HG02938 (cell line): Measurements from ENCODE around the gene OTOP3.
"Not testable (repeated sequence)": the region's sequence is repeated elsewhere in the genome, so short reads cannot be mapped to it uniquely, and the experiment has no call there.

Experiments
- ATAC-seq: cut with Tn5 transposase; IDR thresholded peaks from one replicate; pipeline ENCODE4 v1.9.1; 2021; ENCODE audit warnings: mild to moderate bottlenecking, moderate library complexity; ENCODE audit not compliant: unreplicated experiment

Gene OTOP3

DNA sequence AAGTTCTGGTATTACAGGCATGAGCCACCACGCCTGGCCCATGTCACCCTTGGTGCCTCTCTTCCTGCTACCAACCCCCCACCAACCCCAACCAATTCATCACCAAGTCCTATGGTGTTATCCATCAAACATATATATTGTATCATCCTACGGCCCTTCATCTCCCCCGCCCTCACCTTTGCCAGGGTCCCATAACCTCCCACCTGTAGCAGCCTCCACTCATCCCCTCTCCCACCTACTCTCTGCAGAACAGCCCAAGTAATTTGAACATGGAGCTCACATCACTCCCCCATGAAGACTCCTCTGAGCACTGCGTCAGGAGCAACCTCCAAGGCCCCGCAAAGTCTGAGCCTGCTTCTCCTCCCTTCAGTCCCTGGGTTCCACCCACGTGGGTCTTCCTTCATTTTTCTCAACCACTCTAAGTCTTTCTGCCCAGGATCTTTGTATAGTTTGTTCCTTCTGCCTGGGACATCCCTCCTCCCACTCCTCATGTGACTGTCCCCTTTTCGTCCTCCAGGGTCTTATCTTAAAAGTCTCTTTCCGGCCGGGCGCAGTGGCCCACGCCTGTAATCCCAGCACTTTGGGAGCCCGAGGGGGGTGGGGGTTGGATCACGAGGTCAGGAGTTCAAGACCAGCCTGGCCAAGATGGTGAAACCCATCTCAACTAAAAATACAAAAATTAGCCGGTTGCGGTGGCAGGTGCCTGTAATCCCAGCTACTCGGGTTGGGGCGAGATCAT is 43.9 kb downstream of the OTOP3 start:
- no peak for ATAC-seq

DNA sequence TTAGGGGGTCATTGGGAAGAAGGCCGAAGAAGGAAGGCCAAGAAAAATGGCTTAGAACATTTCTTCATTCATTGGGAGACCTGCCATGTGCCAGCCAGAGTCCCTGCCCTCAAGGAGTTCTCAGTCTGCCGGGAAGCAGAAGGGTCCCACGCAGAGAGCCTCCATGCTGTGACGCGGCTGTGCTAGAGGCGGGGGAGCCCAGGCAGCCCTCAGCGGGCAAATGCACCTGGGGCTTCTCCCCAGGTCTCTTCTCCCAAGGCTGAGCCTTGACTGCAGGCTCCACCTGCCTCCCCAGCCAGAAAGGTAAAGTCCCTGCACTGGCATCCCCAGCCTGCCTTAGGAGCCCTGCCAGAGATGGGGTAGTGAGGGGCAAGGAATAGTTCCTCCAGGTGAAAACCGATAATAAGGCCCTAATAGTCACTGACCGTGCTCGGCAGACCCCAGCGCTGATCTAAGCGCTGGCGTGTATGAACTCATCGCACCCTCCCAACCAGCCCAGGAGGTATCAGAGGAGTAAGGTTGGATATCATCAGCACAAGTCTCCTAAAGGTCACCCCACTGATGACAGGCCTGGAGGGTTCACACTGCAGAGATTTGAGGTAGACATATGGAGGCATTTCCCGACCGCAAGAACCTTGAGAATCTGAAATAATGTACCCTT is 45.8 kb downstream of the OTOP3 start:
- ATAC-seq = no peak

DNA sequence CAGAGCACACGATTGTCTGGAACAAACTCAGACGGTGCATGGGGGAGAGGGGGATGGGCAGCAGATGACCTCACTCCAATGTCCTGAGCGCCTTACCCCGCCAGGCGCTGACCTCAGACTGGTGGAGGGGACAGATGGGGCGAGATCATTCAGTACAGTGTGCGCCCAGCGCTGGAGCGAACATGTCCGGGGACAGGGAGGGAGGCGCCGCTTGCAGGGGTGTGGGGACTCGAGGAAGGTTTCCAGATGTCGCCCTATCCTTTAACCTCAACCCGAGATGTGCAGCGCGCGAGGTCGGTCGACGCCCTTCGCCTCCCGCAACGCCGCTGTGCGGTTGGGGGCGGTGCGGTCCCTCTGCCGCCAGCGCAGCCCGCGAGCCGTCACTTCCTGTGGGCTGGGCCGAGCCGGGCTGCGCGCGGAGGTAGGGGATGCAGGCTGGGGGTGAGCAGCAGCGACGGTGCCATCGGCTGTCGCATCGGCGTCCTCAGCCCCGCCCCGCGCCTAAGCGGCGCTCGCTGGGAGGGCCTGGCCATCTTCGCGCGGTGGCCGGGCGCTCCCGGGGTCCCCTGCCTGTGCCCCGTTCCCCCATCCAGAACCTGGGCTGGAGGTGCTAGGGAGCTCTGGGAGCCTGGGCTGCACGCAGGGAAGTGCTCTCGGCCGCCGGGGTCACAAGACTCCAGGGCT is 46.4 kb downstream of the OTOP3 start:
- no peak for ATAC-seq

DNA sequence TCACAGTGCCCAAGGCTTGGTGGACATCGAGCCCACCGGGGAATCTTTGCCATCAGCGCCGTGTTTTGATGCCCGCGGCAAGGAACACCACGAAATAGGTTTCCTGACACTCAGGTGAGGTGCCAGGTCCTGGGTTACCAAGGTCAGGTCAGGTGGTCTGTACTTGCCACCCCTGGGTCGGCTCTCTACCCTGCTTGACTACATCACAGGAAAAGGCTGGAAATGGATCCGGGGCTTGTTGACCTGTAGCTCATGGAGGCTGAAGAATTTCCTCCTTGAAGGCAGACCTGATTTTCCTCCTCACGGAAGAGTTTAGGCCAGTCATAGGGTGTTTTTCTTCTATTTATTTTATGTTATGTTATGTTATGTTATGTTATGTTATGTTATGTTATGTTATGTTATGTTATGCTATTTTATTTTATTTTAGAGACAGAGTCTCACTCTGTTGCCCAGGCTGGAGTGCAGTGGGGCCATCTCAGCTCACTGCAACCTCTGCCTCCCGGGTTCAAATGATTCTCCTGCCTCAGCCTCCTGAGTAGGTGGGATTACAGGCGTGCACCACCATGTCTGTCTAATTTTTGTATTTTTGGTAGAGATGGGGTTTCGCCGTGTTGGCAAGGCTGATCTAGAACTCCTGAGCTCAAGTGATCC is 47.1 kb downstream of the OTOP3 start:
- not testable (repeated sequence) for ATAC-seq

DNA sequence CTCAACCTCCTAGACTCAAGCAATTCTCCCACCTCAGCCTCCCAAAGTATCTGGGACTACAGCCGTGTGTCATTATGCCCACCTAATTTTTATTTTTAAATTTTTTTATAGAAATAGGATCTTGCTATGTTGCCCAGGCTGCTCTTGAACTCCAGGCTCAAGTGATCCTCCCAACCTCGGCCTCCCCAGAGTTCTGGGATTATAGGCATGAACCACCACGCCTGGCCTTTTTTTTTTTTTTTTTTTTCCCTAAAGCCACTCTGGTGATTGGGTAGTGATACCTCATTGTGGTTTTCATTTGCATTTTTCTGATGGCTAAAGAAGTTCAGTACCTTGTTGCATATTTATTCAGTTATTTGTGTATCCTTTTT is 50.5 kb downstream of the OTOP3 start:
- no peak for ATAC-seq

DNA sequence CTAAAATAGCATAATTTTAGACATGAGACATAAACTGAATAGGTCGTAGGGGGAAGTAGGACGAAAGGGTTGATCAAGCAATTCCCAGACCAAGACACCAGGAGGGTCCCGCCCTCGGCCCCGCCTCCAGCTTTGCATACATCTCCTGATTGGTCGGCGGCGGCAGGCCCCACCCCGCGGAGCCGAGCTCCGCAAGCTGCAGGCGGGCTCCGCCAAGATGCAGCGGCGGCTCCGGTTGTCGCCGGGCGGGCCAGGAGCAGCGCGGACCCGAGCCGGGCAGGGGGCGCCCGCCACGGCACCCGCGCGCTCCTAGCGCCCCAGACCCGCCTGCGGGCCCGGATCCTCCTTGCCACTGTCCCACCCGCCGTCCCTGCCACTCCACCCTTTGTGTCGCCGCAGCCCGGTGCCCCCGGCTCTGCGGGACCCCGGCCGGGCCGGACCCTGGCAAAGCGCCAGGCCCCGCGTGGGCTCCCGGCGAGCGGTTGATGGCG is 51.8 kb downstream of the OTOP3 start, which contains the start of gene CDR2L:
TSS of gene CDR2L (plus strand) at position 215 of the 491 bp plus-strand sequence. CDS start 412 bp downstream, outside the sequence.
- ATAC-seq = peak; percentile 84

DNA sequence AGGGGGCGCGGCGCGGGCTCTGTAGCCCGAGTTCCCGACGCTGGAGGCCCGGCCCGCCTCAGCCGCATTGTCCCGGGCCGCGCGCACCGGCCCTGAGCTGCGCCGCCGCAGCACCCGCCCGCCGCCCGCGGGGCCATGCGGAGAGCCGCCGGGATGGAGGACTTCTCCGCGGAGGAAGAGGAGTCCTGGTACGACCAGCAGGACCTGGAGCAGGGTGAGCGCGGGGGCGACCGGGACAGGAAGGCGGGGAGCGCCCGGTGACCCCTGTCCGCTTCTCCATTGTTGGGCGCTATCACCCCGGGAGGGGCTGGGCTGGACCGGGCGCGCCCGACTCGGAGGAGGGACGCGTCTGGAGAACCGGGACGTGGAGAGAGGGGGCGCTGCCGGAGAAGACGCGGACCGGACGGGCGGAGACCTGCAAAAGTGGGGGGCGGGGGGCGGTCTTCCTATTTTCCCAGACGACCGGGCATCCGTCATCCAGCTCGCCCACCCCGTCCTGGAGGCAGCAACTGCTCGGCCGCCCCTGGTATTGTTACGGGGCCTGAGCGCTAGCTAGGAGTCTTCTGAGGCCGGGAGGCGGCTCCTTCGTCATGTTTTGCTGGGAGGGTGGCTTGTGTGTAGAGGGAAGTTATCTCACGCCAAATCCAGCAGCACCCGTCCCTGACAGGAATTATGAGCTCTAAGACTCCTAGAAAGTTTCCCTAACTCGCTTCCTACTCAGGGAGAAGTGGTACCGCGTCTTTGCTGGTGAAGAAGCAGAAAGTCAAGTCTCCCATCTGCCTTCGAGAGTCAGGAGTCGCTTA is 52.4 kb downstream of the OTOP3 start:
- peak; percentile 28 for ATAC-seq

DNA sequence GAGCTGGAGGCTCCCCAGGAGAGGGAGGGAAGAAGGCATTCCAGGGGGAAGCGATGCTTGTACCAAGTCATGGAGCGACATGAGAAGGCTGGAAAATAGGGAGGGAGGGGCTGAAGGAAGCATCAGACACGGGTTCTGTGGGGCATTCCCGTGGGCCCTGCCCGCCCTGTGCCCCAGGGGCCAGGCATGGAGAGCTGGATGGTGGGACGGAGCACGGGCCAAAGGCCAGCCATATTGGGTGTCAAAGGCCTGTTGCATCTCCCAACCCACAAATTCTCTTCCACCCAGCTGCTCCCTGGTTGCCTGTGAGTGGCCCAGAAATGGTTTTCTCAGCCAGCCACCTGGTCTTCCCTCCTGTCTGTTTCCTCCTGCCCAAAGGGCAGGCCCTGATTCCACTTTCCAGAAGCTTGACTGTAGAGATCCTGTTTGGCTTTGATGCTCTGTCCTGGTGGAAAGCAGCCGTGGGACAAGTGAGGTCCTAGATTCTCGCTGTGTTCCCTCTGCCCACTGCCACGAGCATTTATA is 54.9 kb downstream of the OTOP3 start:
- no peak for ATAC-seq

DNA sequence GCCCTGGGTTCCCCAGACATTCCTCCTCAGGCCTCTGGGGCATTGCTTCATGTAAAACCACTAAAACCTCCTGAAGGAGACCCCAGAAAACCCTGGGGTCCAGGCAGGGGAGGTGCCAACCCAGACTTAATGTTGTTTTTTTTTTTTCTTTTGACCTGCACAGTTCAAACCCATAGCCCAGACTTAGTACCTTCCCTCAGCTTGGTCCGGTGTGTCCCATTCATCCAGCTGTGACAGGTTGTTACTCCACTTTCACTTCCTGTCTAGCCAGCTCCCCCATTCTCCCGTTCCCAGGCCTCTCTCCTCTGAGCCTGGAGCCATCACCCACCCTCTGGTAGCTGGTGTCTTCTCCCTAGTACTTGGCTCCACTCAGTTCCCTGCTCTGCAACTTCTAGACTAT is 56.5 kb downstream of the OTOP3 start:
- ATAC-seq = no peak

DNA sequence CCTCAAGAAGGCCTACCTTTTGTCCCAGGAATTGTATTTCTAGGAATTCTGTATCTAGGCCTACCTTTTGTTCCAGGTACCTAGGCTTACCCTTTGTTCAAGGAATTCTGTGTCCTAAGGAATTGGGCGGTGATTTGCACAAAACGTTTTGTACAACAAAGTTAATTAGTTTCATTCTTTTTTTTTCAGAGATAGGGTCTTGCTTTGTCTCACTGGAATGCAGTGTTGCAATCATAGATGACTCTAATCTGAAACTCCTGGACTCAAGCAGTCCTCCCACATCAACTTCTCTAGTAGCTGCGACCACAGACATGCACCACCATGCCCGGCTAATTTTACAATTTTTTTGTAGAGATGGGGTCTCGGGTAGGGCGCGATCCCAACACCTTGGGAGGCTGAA is 58.7 kb downstream of the OTOP3 start:
- ATAC-seq = no peak

DNA sequence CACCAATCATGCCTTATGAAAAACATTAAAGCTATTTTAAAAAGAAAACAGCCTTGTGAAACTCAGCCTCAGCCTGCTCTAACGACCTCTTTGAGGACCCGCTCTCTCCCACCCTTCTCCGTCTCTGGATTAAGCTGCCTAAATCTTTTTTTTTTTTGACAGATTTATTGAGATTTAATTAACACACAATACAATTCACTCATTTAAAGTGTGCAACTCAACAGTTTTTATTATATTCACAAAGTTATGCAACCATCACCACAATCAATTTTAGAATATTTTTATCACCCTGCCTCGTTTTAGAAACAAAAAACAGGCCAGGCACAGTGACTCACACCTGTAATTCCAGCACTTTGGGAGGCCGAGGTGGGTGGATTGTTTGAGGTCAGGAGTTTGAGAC is 60.1 kb downstream of the OTOP3 start:
- ATAC-seq = no peak

DNA sequence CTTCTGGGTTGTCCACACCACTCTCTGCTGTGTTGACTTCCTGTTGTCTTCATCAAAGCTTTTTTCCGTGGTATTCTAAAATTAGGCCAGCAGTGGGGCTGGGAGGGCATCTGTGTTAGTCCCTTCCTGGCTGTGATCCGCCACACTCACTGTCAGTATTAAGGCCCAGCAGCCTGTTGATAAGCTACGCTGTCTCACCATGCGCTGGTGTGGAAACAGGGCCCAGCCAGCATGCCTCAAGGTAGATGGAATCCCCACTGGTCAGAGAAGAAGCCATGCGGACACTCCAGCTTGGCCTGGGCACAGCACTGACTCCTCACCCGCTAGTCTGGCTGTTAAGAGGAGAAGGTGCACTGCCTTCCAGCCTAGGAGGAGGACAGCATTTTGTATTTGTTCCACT is 63.1 kb downstream of the OTOP3 start:
- ATAC-seq = no peak

DNA sequence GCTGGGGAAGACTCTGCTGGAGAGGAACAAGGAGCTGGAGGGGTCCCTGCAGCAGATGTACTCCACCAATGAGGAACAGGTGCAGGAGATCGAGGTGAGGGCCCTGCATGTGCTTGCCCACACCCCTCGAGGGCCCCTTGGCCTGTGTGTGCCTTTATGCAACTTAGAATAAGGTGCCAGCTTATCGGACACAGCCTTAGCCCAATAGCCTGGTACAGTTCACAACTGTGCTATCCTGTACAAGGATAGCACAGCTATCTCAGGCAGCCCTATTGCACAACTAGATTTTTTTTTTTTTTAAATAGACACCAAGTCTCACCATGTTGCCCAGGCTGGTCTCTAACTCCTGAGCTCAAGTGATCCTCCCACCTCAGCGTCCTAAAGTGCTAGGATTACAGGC is 63.8 kb downstream of the OTOP3 start:
- ATAC-seq = no peak
